Upper lobe of right lung (tissue), 1 donor: Measurements from ENCODE around the gene CDC42EP4. TPM values are rescaled to one million over a fixed set of nuclear protein-coding genes. Genes with fewer than 3 reads are reported as not detected.

Experiments
- ATAC-seq: fragments of 200-7000 bp; cut with Tn5 transposase; one replicate; pipeline ENCODE4 v1.9.1; 2020; ENCODE audit warnings: mild to moderate bottlenecking, moderate library complexity
- DNase-seq: peaks from one replicate; pipeline ENCODE4 v3.0.0-alpha.2; 2020
- H3K27ac ChIP-seq: fragments of 200-600 bp; one replicate; pipeline ENCODE4 v1.8.0; 2022
- H3K27me3 ChIP-seq: fragments of 200-600 bp; one replicate; pipeline ENCODE4 v1.8.0; 2022; ENCODE audit warnings: mild to moderate bottlenecking
- H3K36me3 ChIP-seq: fragments of 200-600 bp; one replicate; pipeline ENCODE4 v1.8.0; 2022
- H3K4me1 ChIP-seq: fragments of 200-600 bp; one replicate; pipeline ENCODE4 v1.8.0; 2022
- H3K4me3 ChIP-seq: fragments of 200-600 bp; one replicate; pipeline ENCODE4 v1.8.0; 2022; ENCODE audit warnings: mild to moderate bottlenecking
- H3K9me3 ChIP-seq: fragments of 200-600 bp; one replicate; pipeline ENCODE4 v1.8.0; 2022
- CTCF ChIP-seq: fragments of 200-600 bp; IDR thresholded peaks from one replicate; pipeline ENCODE4 v1.8.0; 2022; ENCODE audit warnings: antibody characterized with exemption
- intact Hi-C: fragments of 100-400 bp; cut with DNase I; formaldehyde crosslinking; loops from one replicate; pipeline ENCODE4 v1.11.0; 2022
- total RNA-seq: library from RNA; stranded (reverse); fragmentation: NEBNext Ultra II Directional; extraction: Animal tissue kit (Norgen Biotek cat#: 25700); gene quantifications from one replicate; pipeline ENCODE4 v1.2.1, GENCODE V29; 2021
- donor health status: DM: no; HTN: yes; CAD: no; lungs with severe emphysema.

The CDC42EP4 gene
- total RNA-seq, 1 donor from 2014 or later: 59.0 TPM

GRCh38 chr17:73342050-73342522 is 30.3 kb upstream of the CDC42EP4 start:
- H3K4me3 ChIP-seq: no peak overlapping the region
- no peaks in the 10 kb centered on the region for H3K27me3 ChIP-seq
- TF ChIP-seq CTCF: no peak
- ATAC-seq: peak; percentile 57
- DNase-seq: peak; percentile 76
- peaks cover 6% of the 10 kb centered on the region for H3K4me1 ChIP-seq
- no peaks in the 10 kb centered on the region for H3K9me3 ChIP-seq
- H3K27ac ChIP-seq: no peak overlapping the region
- intact Hi-C loops: no loop called here
- H3K36me3 ChIP-seq: no peaks in the 10 kb centered on the region

- intact Hi-C loops: no loop called here
- no peaks in the 10 kb centered on the region for H3K9me3 ChIP-seq
- H3K27ac ChIP-seq: no peak overlapping the region
- no peaks in the 10 kb centered on the region for H3K36me3 ChIP-seq
- no peaks in the 10 kb centered on the region for H3K27me3 ChIP-seq
- no peak for DNase-seq
- peaks cover 6% of the 10 kb centered on the region for H3K4me1 ChIP-seq
- TF ChIP-seq CTCF: no peak
- no peak for ATAC-seq
- no peak overlapping the region for H3K4me3 ChIP-seq
These were observed 29.7 kb upstream of the CDC42EP4 start for GRCh38 chr17:73341350-73342049.

GRCh38 chr17:73340093-73340596 is 28.3 kb upstream of the CDC42EP4 start:
- Histone ChIP-seq H3K36me3 (no peaks in the 10 kb centered on the region), H3K9me3 (no peaks in the 10 kb centered on the region), H3K27me3 (no peaks in the 10 kb centered on the region), H3K4me1 (peaks cover 6% of the 10 kb centered on the region), H3K4me3 (no peak overlapping the region), H3K27ac (peak overlapping the region; percentile 59)
- DNase-seq (no peak), ATAC-seq (peak; percentile 83)
- peak; percentile 38 for TF ChIP-seq CTCF
- intact Hi-C loops: no loop called here

- peaks cover 11% of the 10 kb centered on the region for H3K4me1 ChIP-seq
- intact Hi-C loops: no loop called here
- H3K27me3 ChIP-seq: no peaks in the 10 kb centered on the region
- peak overlapping the region; percentile 47 for H3K27ac ChIP-seq
- no peak for ATAC-seq
- H3K9me3 ChIP-seq: no peaks in the 10 kb centered on the region
- TF ChIP-seq CTCF: no peak
- H3K4me3 ChIP-seq: no peak overlapping the region
- H3K36me3 ChIP-seq: no peaks in the 10 kb centered on the region
- no peak for DNase-seq
These were observed 26.9 kb upstream of the CDC42EP4 start for GRCh38 chr17:73338566-73339197.

GRCh38 chr17:73338050-73338521 is 26.3 kb upstream of the CDC42EP4 start:
- H3K36me3 ChIP-seq: no peaks in the 10 kb centered on the region
- H3K27ac ChIP-seq: peak overlapping the region; percentile 47
- ATAC-seq (no peak), DNase-seq (no peak)
- intact Hi-C loops: no loop called here
- no peak for TF ChIP-seq CTCF
- H3K9me3 ChIP-seq: no peaks in the 10 kb centered on the region
- no peaks in the 10 kb centered on the region for H3K27me3 ChIP-seq
- H3K4me3 ChIP-seq: no peak overlapping the region
- peaks cover 12% of the 10 kb centered on the region for H3K4me1 ChIP-seq
